Psoas muscle (tissue), 8 donors: Measurements from ENCODE around the gene ISL2. TPM values are rescaled to one million over a fixed set of nuclear protein-coding genes. Genes with fewer than 3 reads are reported as not detected.
A peak's percentile ranks its signal among the peaks of the same experiment; 100 is the strongest.
"Not testable (repeated sequence)": the region's sequence is repeated elsewhere in the genome, so short reads cannot be mapped to it uniquely, and the experiment has no call there.

Experiments
- ATAC-seq, 4 donors: fragments of 200-7000 bp; cut with Tn5 transposase; one replicate each; pipeline ENCODE4 v1.9.1; 2020; ENCODE audit warnings: moderate library complexity in 3 of 4, mild to moderate bottlenecking in 2 of 4
- DNase-seq, 2 donors: peaks; one replicate each; pipeline ENCODE4 v3.0.0-alpha.2; 2020
- H3K27ac ChIP-seq: fragments of 200-600 bp; one replicate; pipeline ENCODE4 v1.8.0; 2022
- H3K27me3 ChIP-seq, 3 donors: fragments of 200-600 bp in 1 of 3; one replicate each; pipeline versions ENCODE4 v1.6.1 to v1.8.0; 2013 to 2022; ENCODE audit warnings: low read length in 2 of 3, mild to moderate bottlenecking in 2 of 3, moderate library complexity in 1 of 3; ENCODE audit not compliant: insufficient read depth in 3 of 3
- H3K36me3 ChIP-seq, 2 donors: fragments of 200-600 bp in 1 of 2; one replicate each; pipeline versions ENCODE4 v1.6.1 to v1.8.0; 2013 to 2022; ENCODE audit warnings: low read depth in 1 of 2, mild to moderate bottlenecking in 1 of 2, moderate library complexity in 1 of 2; ENCODE audit not compliant: insufficient read depth in 1 of 2
- H3K4me1 ChIP-seq: fragments of 200-600 bp; one replicate; pipeline ENCODE4 v1.8.0; 2022
- H3K4me3 ChIP-seq: fragments of 200-600 bp; one replicate; pipeline ENCODE4 v1.8.0; 2022; ENCODE audit warnings: mild to moderate bottlenecking
- H3K9me3 ChIP-seq: fragments of 200-600 bp; one replicate; pipeline ENCODE4 v1.8.0; 2022
- CTCF ChIP-seq: fragments of 200-600 bp; IDR thresholded peaks from one replicate; pipeline ENCODE4 v1.8.0; 2022; ENCODE audit warnings: antibody characterized with exemption
- WGBS, 3 donors: extraction: QIAGEN DNeasy Blood & Tissue Kit; methylation state at CpG; one replicate each; pipeline versions ENCODE4 v1.1.6 to v1.1.7; 2013; 5-methylcytosine and 5-hydroxymethylcytosine counted together
- intact Hi-C, 2 donors: fragments of 100-400 bp; cut with DNase I; formaldehyde crosslinking; loops; one replicate each; pipeline versions ENCODE4 v1.11.0 to v1.14.2; 2022
- polyA plus RNA-seq, 3 donors: library from polyadenylated mRNA; stranded (reverse); fragments of 200-250 nt; gene quantifications; one replicate each; pipeline ENCODE4 v1.2.3, GENCODE V29; 2013
- total RNA-seq, 4 donors: library from RNA; stranded (reverse); fragmentation: NEBNext Ultra II Directional in 2 of 4; extraction: Animal tissue kit (Norgen Biotek cat#: 25700) in 2 of 4; gene quantifications; one replicate each; pipeline versions ENCODE4 v1.2.1 to v1.2.4, GENCODE V29; 2021 to 2023
- donor health status: healthy with polysubstance abuse.
- donor health status: DM: no; HTN: no; CAD: no; lungs with moderate emphysema.
- donor health status: Bipolar disorder and iron deficiency.
- donor health status: healthy.
- donor health status: DM: yes; HTN: yes; CAD: no.
- donor health status: DM: no; HTN: no; CAD: no.
- donor health status: DM: no; HTN: no; CAD: no.
- donor health status: DM: yes; HTN: yes; CAD: no.

The ISL2 gene
- total and polyA plus RNA-seq, 7 donors, result not detected

GRCh38 chr15:76310475-76311099 is 26.0 kb upstream of the ISL2 start:
- WGBS, 3 donors, result 0 to 1% (median 1%) methylated on average over 16 of the region's 16 CpGs
- DNase-seq (no peak), ATAC-seq (peak; percentile 8 to 36 (median 20))
- Histone ChIP-seq H3K4me3 (peak overlapping the region; percentile 88), H3K36me3 (no peaks in the 10 kb centered on the region), H3K27me3 (no peaks in the 10 kb centered on the region), H3K9me3 (no peaks in the 10 kb centered on the region), H3K4me1 (peaks cover 12% of the 10 kb centered on the region), H3K27ac (peak overlapping the region; percentile 92)
- no peak for TF ChIP-seq CTCF
- intact Hi-C loops, result loop anchor here in 1 of 2 donors (5.0 kb wide), 1 partner anchor 113 kb away; no protein-coding TSS in a partner anchor

- Histone ChIP-seq H3K36me3 (no peaks in the 10 kb centered on the region), H3K4me3 (peak within 1 kb of the TSS; percentile 88), H3K4me1 (peaks cover 12% of the 10 kb centered on the region), H3K9me3 (no peaks in the 10 kb centered on the region), H3K27ac (peak within 1 kb of the TSS; percentile 92), H3K27me3 (no peaks in the 10 kb centered on the region)
- TF ChIP-seq CTCF, result no peak
- 0 to 1% (median 1%) methylated on average over 55 to 60 of the region's 60 CpGs for WGBS, 3 donors
- ATAC-seq (peak; percentile 97 to 100 (median 98)), DNase-seq (peak; percentile 99)
- intact Hi-C loops, result loop anchor here in 1 of 2 donors (5.0 kb wide), 1 partner anchor 114 kb away; no protein-coding TSS in a partner anchor
Observed at GRCh38 chr15:76311100-76311953, 25.2 kb upstream of the ISL2 start, which contains the start of gene ETFA. TSS of gene ETFA (minus strand) at chr15:76311469. CDS start at chr15:76311388, 81 bp downstream.

GRCh38 chr15:76312540-76313174 is 23.9 kb upstream of the ISL2 start:
- H3K9me3 ChIP-seq, result no peaks in the 10 kb centered on the region

GRCh38 chr15:76313175-76313567 is 23.4 kb upstream of the ISL2 start:
- ATAC-seq, H3K4me1 ChIP-seq, H3K9me3 ChIP-seq, H3K27ac ChIP-seq, H3K4me3 ChIP-seq, H3K36me3 ChIP-seq, DNase-seq, H3K27me3 ChIP-seq: not testable (repeated sequence)
- WGBS, 3 donors, result 88 to 90% (median 89%) methylated on average over 4 of the region's 4 CpGs
- intact Hi-C loops, result loop anchor here in 1 of 2 donors (5.0 kb wide), 1 partner anchor 116 kb away; no protein-coding TSS in a partner anchor

More at GRCh38 chr15:76312540-76313174, 23.9 kb upstream of the ISL2 start:
- intact Hi-C loops, result loop anchor here in 1 of 2 donors (5.0 kb wide), 1 partner anchor 115 kb away; no protein-coding TSS in a partner anchor
- TF ChIP-seq CTCF, result no peak
- DNase-seq, result no peak
- Histone ChIP-seq H3K4me3 (no peak overlapping the region), H3K36me3 (no peaks in the 10 kb centered on the region), H3K27me3 (no peaks in the 10 kb centered on the region), H3K27ac (no peak overlapping the region), H3K4me1 (peaks cover 6% of the 10 kb centered on the region)
- 67 to 75% (median 68%) methylated on average over 7 of the region's 7 CpGs for WGBS, 3 donors
- no peak for ATAC-seq
